ENCODE results near the gene PKP4. TPM values are rescaled to one million over a fixed set of nuclear protein-coding genes. Genes with fewer than 3 reads are reported as not detected.

Gene PKP4
- total and polyA plus RNA-seq, 2 of the 8 experiments (the other 6 are each of a cell fraction or from before 2014, with no cell fraction given) = 48.2 to 88.0 TPM

GRCh38 chr2:158713523-158714138 is 256.9 kb downstream of the PKP4 start:
- no peaks in the 10 kb centered on the region for H3K36me3 ChIP-seq (ENCODE audit: control insufficient read depth in 2 of 4, insufficient read depth in 4 of 4, low read length in 3 of 4)
- CTCF ChIA-PET (ENCODE audit: partially characterized antibody) = interaction anchor here (0.6 to 5.3 kb wide), 5 partner anchors 11 to 1067 kb away, joined by 3 to 41 read pairs (median 3); no protein-coding TSS in a partner anchor
- H2BK5ac ChIP-seq (ENCODE audit: low read depth, low read length) = no peak overlapping the region
- no peak overlapping the region for H3K14ac ChIP-seq (ENCODE audit: insufficient read length)
- H3K23ac ChIP-seq (ENCODE audit: insufficient read length) = no peak overlapping the region
- TF ChIP-seq KDM5A (IDR thresholded peaks at IDR 0.05; ENCODE audit: low read length) (no peak), POU5F1 (IDR thresholded peaks at IDR 0.05; ENCODE audit: low read depth, low read length) (no peak), MAX (IDR thresholded peaks at IDR 0.05) (no peak)
- H2BK20ac ChIP-seq (ENCODE audit: low read length) = no peak overlapping the region
- no peak overlapping the region for H3K18ac ChIP-seq (ENCODE audit: extremely low read depth, low read length)
- no peak overlapping the region for H3K4me3 ChIP-seq (ENCODE audit: extremely low read depth in 1 of 4, insufficient read depth in 2 of 4, low read depth in 3 of 4, low read length in 4 of 4)
- no peak overlapping the region for H4K91ac ChIP-seq (replicated peaks; ENCODE audit: insufficient read length, low read length)
- H2AFZ ChIP-seq (ENCODE audit: low read length) = no peak overlapping the region
- no peak overlapping the region for H2AK5ac ChIP-seq (ENCODE audit: low read depth, low read length)
- POLR2A ChIA-PET (ENCODE audit: partially characterized antibody) = no interaction called here
- no peak overlapping the region for H3K56ac ChIP-seq (replicated peaks; ENCODE audit: insufficient read length, low read depth, low read length)
- H3K4me2 ChIP-seq (ENCODE audit: insufficient read depth in 1 of 2, low read depth in 2 of 2, low read length in 2 of 2) = no peak overlapping the region
- H4K20me1 ChIP-seq (replicated peaks in 1 of 2; ENCODE audit: control insufficient read depth in 1 of 2, insufficient read depth in 2 of 2, low read length in 2 of 2) = no peaks in the 10 kb centered on the region
- FAIRE-seq (no peak), DNase-seq (ENCODE audit: low read depth in 1 of 2, low spot score in 2 of 2) (no peak)
- no peak overlapping the region for H4K5ac ChIP-seq (ENCODE audit: insufficient read length, low read depth, low read length)
- H3K4ac ChIP-seq (replicated peaks; ENCODE audit: insufficient read length, low read depth, low read length) = no peak overlapping the region
- H3K27ac ChIP-seq (ENCODE audit: low read depth, low read length) = no peak overlapping the region
- H3K9ac ChIP-seq (replicated peaks in 1 of 4; ENCODE audit: extremely low read depth in 1 of 4, low read depth in 3 of 4, low read length in 3 of 4) = no peak overlapping the region
- 93% methylated on average over 2 of the region's 2 CpGs; no CpG with 5 or more reads in 1 of the 2 experiments for WGBS, 2 experiments (ENCODE audit: extremely low coverage in 1 of 2, insufficient coverage in 1 of 2, insufficient read length in 1 of 2, insufficient replicate concordance in 2 of 2, low coverage in 1 of 2, low lambda C conversion rate in 2 of 2, missing lambda C conversion rate in 1 of 2)
- no peaks in the 10 kb centered on the region for H3K9me3 ChIP-seq (ENCODE audit: insufficient read depth in 2 of 2, low read depth in 1 of 2, low read length in 1 of 2)
- H3K27me3 ChIP-seq (replicated peaks in 1 of 4; ENCODE audit: control insufficient read depth in 3 of 4, extremely low read depth in 1 of 4, insufficient read depth in 3 of 4, low read length in 3 of 4) = no peaks in the 10 kb centered on the region
- H3K4me1 ChIP-seq (replicated peaks in 1 of 4; ENCODE audit: control insufficient read depth in 3 of 4, insufficient read depth in 4 of 4, low read length in 3 of 4) = no peaks in the 10 kb centered on the region
- H4K8ac ChIP-seq (ENCODE audit: extremely low read depth, insufficient read depth, low read length) = no peak overlapping the region
- H2BK15ac ChIP-seq (ENCODE audit: low read length) = no peak overlapping the region
- H3K79me1 ChIP-seq (ENCODE audit: low read depth, low read length) = no peaks in the 10 kb centered on the region
- H2BK12ac ChIP-seq (ENCODE audit: low read depth, low read length) = no peak overlapping the region
- H2BK120ac ChIP-seq (replicated peaks; ENCODE audit: low read depth, low read length) = no peak overlapping the region
- no peaks in the 10 kb centered on the region for H3K23me2 ChIP-seq (ENCODE audit: low read depth, low read length)
- no peaks in the 10 kb centered on the region for H3K79me2 ChIP-seq (ENCODE audit: control insufficient read depth in 1 of 2, insufficient read depth in 2 of 2, low read length in 2 of 2)
